SH-SY5Y (cell line): ENCODE measurements around the gene KCNN3.
A peak's percentile ranks its signal among the peaks of the same experiment; 100 is the strongest.

Source experiments
- GATA2 ChIP-seq: IDR thresholded peaks from 2 replicates; pipeline ENCODE4 v1.6.1; 2011; ENCODE audit warnings: mild to moderate bottlenecking, low read depth, low read length
- GATA3 ChIP-seq: IDR thresholded peaks from 2 replicates; pipeline ENCODE4 v1.6.1; 2011; ENCODE audit warnings: low read depth, mild to moderate bottlenecking, low read length, moderate library complexity

KCNN3 gene

GRCh38 chr1:154813300-154813816, 56.7 kb downstream of the KCNN3 start:
- no peak for TF ChIP-seq GATA2
- TF ChIP-seq GATA3, result no peak

DNA sequence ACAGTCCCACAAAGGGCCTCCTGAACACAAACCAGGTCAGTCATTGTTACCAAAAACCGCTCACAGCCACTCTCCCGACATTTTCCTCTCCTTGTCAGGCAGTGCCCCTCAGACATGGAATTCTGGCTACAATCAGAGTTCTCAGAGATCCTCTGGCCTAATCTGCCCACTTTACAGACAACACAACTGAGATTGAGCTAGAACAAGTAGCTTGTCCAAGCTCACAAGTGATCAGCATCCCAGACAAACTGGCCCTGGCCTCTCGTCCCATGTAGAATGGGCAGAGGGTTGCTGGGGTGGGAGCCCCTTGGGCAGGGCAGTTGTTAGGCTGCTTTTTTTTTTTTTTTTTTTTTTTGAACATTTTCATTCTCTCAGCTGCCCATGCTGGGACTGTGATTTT, 57.2 kb downstream of the KCNN3 start:
- no peak for TF ChIP-seq GATA3
- TF ChIP-seq GATA2, result no peak

DNA sequence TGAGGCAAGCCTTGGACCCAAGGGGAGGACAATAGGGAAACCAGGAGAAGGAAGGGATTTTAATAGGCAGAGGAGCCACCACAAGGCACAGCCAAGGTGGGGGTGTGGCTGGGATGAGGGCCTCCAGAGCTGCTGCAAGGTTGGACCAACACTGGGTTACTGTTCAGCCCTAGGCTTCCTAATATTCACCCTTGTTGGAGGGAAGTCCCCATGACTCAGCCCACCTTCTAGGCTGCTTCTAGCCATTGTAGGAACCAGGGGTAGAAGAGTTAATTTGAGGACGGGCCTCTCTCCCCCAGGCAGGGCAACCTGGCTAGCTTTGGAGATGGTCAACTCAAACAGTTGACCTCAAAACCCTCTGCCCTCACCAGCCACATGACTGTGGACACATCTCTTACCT, 59.5 kb downstream of the KCNN3 start:
- TF ChIP-seq GATA2 (no peak), GATA3 (no peak)

GRCh38 chr1:154809436-154810413, 60.4 kb downstream of the KCNN3 start:
- TF ChIP-seq GATA2, result no peak
- no peak for TF ChIP-seq GATA3

GRCh38 chr1:154808909-154809262, 61.2 kb downstream of the KCNN3 start:
- TF ChIP-seq GATA3, result no peak
- no peak for TF ChIP-seq GATA2

DNA sequence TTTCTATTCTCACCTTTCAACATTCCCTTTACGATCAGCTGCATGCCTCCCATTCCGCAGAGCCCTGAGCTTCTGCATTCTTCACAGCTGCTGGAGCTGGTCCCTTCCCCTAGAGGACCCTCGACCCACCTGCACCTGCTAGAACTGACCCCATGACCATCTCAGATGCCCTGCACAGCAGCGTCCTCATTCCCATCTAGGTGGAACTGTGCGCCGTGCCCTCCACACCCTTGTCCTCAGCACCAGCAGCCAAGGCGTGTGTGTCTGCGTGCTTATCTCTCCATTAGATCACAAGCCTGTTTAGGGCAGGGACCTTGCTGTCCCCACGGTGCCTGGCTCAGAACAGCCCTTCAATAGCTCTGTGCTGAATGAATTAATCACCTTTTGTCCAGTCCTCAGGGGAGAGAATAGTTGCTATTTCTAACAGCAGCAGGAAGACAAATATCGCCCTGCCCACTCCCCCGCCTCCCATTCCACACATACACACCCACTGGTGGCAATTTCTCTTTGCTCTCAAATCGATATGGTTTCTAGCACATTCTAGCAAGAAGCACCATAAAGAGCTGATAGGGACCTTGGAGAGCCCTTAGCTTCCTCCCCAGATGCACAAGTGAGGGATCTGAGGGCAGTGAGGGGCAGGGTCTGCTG, 61.7 kb downstream of the KCNN3 start:
- no peak; the same call in 1 of the 2 replicates for TF ChIP-seq GATA3
- peak; percentile 95 for TF ChIP-seq GATA2

GRCh38 chr1:154807048-154807591, 63.0 kb downstream of the KCNN3 start:
- no peak for TF ChIP-seq GATA3
- no peak for TF ChIP-seq GATA2

- TF ChIP-seq GATA2, result peak; percentile 93
- peak; percentile 89; the same call in 1 of the 2 replicates for TF ChIP-seq GATA3
Measured at GRCh38 chr1:154806333-154806732, 63.7 kb downstream of the KCNN3 start.

DNA sequence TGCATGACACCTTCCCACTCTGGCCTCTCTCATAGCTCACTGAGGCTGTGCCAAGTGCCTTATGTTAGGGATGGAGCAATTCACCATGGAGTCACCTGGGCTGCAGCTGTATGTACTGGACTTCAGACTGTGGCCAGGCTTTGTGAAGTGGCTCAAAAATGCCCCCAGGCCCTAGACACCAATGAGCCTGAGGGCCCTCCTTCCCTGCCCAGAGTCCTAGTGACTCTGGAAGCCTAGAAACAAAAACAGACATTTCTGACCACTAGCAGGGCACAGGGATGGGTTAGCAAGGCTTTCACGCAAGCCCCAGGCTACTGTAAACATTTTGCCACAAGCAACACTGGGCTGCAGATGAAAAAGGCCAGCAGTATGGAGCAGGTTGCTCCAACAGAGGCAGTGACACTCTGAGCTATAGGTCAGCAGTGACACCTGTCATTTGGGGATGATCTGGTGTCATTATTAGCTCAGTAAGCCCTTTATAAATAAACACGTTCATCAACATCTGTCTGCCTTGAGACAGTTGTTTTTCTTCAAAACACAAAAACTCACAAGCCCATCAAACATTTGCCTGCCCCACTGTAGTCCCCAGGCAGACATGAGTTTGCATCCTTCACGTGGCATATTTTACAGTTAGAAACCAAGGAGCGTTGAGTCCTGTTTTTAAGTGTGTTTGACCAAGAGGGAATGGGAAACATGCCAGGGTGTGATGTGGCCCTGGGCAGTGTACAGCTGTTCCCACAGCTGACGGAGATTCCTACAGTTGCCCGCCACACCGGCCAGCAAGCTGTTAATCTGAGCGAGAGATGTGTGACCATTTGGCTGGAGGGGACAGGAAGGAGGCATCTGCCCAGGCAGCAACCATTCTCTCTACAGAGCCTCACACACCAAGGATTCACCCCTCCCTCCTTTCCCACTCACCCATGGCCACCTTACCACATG, 66.8 kb downstream of the KCNN3 start:
- no peak for TF ChIP-seq GATA2
- no peak for TF ChIP-seq GATA3

- TF ChIP-seq GATA2, result no peak
- no peak for TF ChIP-seq GATA3
Measured at GRCh38 chr1:154802336-154802969, 67.6 kb downstream of the KCNN3 start.

DNA sequence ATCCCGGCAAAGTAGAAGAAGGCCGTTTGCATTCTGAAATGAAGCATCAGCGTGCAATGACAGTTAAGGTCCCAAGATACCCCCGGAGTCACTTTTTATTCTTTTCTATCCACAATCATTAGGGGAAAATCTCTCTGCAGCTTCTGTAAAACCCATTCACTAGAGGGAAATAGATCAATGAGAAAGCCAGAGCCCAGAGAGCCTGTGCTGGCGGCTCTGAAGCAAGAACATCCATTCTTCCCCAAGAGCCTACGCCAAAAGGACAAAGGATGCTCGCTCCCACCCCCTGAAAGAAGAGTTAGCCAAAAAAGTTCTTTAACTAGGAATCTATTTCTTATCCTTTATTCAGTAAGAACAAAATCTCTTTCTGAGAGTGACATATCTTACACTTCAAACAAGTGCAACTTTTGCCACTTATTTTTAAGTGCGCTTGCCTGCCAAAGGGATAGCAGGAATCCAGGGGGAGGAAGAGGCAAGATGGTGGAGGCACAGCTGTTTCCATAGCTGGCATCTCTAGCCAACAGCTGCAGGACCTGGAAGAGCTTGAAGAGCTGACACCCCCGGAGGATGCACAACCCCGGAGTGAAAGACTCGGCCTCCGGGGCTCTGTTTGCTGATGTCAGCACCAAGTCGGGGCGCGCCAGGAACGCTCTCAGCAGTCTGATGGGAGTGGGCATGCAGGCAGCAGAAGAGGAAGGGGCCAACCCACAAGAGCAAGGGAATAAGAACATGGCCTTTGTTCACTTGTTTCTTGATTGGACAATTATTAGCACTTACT, 68.7 kb downstream of the KCNN3 start:
- TF ChIP-seq GATA2 (no peak), GATA3 (no peak)

DNA sequence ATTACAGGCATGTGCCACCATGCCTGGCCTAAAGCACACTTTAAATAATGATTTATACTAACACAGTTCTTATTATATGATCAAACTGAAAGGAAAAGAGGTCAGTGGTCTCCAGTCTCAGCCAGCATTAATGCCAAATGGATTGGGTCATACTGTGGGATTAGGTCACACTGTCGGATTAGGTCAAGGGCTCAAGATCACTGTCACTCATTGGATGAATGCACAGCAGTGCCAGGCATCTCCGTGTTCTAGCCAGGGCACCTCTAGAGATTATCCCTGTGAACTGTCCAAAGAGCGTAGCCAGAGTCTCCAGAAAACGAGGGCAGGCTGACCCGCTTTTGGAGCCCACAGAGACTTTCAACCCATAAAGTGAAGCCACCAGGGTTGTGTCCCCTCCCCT, 70.9 kb downstream of the KCNN3 start:
- TF ChIP-seq GATA3 (no peak), GATA2 (no peak)
